ENCODE results near the gene TOLLIP.

DNA sequence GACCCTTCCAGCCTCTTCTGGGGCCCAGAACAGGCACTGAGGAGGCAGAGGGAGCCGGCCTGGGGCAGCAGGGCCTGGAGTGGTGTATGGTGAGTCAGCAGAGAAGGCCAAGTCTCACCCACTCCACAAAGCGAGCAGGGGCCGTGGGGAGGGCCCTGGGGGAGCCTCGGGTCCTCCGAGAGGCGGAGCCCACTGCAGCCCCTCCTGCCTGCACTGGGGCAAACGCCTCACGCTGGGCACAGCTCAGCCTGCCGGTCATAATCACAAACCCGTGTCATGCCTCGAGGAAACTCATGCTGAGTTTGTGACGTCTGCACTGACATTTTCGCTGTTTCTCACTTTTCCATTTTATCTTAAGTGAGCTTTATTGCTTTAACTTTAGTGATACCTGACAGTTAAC lies 38.4 kb downstream of the TOLLIP start:
- TF ChIP-seq, protein P1, sequence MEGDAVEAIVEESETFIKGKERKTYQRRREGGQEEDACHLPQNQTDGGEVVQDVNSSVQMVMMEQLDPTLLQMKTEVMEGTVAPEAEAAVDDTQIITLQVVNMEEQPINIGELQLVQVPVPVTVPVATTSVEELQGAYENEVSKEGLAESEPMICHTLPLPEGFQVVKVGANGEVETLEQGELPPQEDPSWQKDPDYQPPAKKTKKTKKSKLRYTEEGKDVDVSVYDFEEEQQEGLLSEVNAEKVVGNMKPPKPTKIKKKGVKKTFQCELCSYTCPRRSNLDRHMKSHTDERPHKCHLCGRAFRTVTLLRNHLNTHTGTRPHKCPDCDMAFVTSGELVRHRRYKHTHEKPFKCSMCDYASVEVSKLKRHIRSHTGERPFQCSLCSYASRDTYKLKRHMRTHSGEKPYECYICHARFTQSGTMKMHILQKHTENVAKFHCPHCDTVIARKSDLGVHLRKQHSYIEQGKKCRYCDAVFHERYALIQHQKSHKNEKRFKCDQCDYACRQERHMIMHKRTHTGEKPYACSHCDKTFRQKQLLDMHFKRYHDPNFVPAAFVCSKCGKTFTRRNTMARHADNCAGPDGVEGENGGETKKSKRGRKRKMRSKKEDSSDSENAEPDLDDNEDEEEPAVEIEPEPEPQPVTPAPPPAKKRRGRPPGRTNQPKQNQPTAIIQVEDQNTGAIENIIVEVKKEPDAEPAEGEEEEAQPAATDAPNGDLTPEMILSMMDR (IDR thresholded peaks at IDR 0.05) = no peak
- no peak for TF ChIP-seq POLR2A (IDR thresholded peaks at IDR 0.05)

All from body of pancreas (tissue), 4 donors.